ENCODE measurements around the gene IL36B. TPM values are rescaled to one million over a fixed set of nuclear protein-coding genes. Genes with fewer than 3 reads are reported as not detected.

IL36B gene
- total RNA-seq, 1 donor from 2014 or later, result not detected

GRCh38 chr2:113014067-113014466 lies 38.6 kb downstream of the IL36B start:
- H3K27me3 Mint-ChIP-seq (ENCODE audit: low read depth), result peaks cover 50% of the 10 kb centered on the region
- TF ChIP-seq, protein P1, sequence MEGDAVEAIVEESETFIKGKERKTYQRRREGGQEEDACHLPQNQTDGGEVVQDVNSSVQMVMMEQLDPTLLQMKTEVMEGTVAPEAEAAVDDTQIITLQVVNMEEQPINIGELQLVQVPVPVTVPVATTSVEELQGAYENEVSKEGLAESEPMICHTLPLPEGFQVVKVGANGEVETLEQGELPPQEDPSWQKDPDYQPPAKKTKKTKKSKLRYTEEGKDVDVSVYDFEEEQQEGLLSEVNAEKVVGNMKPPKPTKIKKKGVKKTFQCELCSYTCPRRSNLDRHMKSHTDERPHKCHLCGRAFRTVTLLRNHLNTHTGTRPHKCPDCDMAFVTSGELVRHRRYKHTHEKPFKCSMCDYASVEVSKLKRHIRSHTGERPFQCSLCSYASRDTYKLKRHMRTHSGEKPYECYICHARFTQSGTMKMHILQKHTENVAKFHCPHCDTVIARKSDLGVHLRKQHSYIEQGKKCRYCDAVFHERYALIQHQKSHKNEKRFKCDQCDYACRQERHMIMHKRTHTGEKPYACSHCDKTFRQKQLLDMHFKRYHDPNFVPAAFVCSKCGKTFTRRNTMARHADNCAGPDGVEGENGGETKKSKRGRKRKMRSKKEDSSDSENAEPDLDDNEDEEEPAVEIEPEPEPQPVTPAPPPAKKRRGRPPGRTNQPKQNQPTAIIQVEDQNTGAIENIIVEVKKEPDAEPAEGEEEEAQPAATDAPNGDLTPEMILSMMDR (IDR thresholded peaks at IDR 0.05; ENCODE audit: unreplicated experiment), result no peak
- no peak overlapping the region for H3K27ac Mint-ChIP-seq
- H3K9me3 Mint-ChIP-seq, result peaks cover 20% of the 10 kb centered on the region
- no peak overlapping the region for H3K4me3 Mint-ChIP-seq
- no peak for DNase-seq (ENCODE audit: low spot score in 2 of 2, unreplicated experiment in 2 of 2)
- H3K4me1 Mint-ChIP-seq, result no peaks in the 10 kb centered on the region
- no peaks in the 10 kb centered on the region for H3K36me3 Mint-ChIP-seq

DNA sequence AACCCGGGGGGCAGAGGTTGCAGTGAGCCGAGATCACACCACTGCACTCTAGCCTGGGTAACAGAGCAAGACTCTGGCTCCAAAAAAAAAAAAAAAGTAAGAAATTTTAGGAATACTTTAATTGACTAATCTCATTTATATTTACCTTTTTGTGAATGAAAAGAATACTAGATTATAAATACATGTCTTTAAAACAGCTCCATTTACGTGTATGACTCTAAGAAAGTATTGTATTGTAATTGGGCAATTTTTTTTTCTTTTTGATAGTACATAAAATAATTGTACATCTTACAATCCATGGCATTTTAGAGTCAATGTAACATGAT lies 39.4 kb downstream of the IL36B start:
- peaks cover 13% of the 10 kb centered on the region for H3K9me3 Mint-ChIP-seq
- H3K27me3 Mint-ChIP-seq (ENCODE audit: low read depth), result peaks cover 47% of the 10 kb centered on the region
- TF ChIP-seq, protein P1 (IDR thresholded peaks at IDR 0.05; ENCODE audit: unreplicated experiment), result no peak
- DNase-seq (ENCODE audit: low spot score in 2 of 2, unreplicated experiment in 2 of 2), result no peak
- H3K36me3 Mint-ChIP-seq, result no peaks in the 10 kb centered on the region
- no peak overlapping the region for H3K27ac Mint-ChIP-seq
- H3K4me3 Mint-ChIP-seq, result no peak overlapping the region
- H3K4me1 Mint-ChIP-seq, result no peaks in the 10 kb centered on the region

DNA sequence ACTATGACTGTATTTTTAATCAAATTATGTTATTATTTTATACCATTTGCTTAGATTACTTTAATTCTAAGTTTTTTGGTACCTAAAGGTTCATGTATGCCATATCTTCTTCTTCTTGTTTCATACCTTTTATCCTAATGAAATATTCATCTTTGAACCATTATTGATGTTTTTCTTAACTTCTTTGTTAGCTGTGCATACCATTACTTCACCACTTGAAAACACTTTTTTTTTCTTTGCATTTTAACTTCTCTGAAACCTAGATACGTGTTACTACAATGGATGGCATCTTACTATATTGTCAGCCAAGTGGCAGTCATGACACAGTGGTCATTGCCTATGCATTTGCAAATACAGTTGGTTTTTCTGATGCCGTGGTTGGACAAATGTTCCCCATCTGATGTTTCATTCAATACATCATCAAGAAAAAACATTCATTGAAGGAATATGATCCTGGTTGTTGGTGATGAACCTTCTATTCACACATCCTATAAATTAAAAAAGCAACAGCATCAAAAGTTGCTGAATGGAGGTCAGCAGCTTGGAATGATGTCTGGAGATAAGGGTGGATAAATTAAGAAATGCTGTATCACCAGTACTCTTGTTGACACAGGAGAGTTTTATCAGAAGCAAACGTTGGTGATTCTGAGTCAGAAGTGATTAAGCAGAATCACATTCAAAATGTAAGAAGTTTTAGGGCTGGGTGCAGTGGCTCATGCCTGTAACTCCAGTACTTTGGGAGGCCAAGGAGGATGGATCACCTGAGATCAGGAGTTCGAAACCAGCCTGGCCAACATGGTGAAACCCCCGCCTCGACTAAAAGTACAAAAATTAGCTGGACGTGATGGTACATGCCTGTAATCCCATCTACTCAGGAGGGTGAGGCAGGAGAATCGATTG lies 40.0 kb downstream of the IL36B start:
- H3K27me3 Mint-ChIP-seq (ENCODE audit: low read depth), result peaks cover 44% of the 10 kb centered on the region
- no peaks in the 10 kb centered on the region for H3K4me1 Mint-ChIP-seq
- peaks cover 12% of the 10 kb centered on the region for H3K9me3 Mint-ChIP-seq
- DNase-seq (ENCODE audit: low spot score in 2 of 2, unreplicated experiment in 2 of 2), result no peak
- no peaks in the 10 kb centered on the region for H3K36me3 Mint-ChIP-seq
- no peak overlapping the region for H3K27ac Mint-ChIP-seq
- no peak overlapping the region for H3K4me3 Mint-ChIP-seq
- TF ChIP-seq, protein P1 (IDR thresholded peaks at IDR 0.05; ENCODE audit: unreplicated experiment), result no peak

GRCh38 chr2:113011108-113011507 lies 41.6 kb downstream of the IL36B start:
- Mint-ChIP-seq H3K4me1 (no peaks in the 10 kb centered on the region), H3K27ac (no peak overlapping the region), H3K27me3 (ENCODE audit: low read depth) (peaks cover 39% of the 10 kb centered on the region), H3K36me3 (no peaks in the 10 kb centered on the region), H3K4me3 (no peak overlapping the region), H3K9me3 (peaks cover 6% of the 10 kb centered on the region)
- DNase-seq (ENCODE audit: low spot score in 2 of 2, unreplicated experiment in 2 of 2), result no peak
- TF ChIP-seq, protein P1 (IDR thresholded peaks at IDR 0.05; ENCODE audit: unreplicated experiment), result no peak

DNA sequence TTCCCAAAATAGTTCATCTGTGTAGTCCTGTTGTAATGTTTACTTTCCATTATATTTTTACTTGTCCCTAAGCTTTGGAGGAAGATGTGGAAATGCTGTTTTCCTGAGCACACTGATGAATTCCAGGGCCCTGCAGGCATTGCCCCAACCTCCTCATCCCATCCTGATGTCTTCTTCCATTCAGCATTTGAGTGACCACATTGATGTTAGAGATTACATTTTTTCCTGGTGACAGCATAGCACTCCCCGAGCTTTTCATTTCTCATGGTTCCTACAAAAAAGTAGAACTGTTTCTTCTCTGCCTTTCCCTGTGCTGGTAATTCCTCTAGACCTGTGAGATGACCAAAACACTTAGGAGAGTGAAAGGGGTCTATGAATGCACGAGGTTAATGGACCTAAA lies 42.6 kb downstream of the IL36B start:
- Mint-ChIP-seq H3K36me3 (no peaks in the 10 kb centered on the region), H3K4me3 (no peak overlapping the region), H3K9me3 (peaks cover 6% of the 10 kb centered on the region), H3K27me3 (ENCODE audit: low read depth) (peaks cover 44% of the 10 kb centered on the region), H3K4me1 (no peaks in the 10 kb centered on the region), H3K27ac (no peak overlapping the region)
- DNase-seq (ENCODE audit: low spot score in 2 of 2, unreplicated experiment in 2 of 2), result no peak
- TF ChIP-seq, protein P1 (IDR thresholded peaks at IDR 0.05; ENCODE audit: unreplicated experiment), result no peak

All from mesothelial cell of epicardium (in vitro differentiated cells).